HepG2 (cell line): Measurements from ENCODE around the gene ENKUR. TPM values are rescaled to one million over a fixed set of nuclear protein-coding genes. Genes with fewer than 3 reads are reported as not detected.

Experiments
- ADNP ChIP-seq: sonication (generic); formaldehyde crosslinking; IDR thresholded peaks from 2 replicates; pipeline ENCODE4 v1.4.0; 2020; ENCODE audit warnings: missing genetic modification reagents
- DMAP1 ChIP-seq: IDR thresholded peaks from 2 replicates; pipeline ENCODE4 v1.6.1; 2016
- ELF1 ChIP-seq: sonication (generic); formaldehyde crosslinking; IDR thresholded peaks from 2 replicates; pipeline ENCODE4 v1.4.0; 2020; ENCODE audit warnings: missing genetic modification reagents
- FOXA1 ChIP-seq, 2 experiments: fragments of 450-650 bp in 1 of 2; sonication (generic) in 1 of 2; formaldehyde crosslinking in 1 of 2; IDR thresholded peaks; 2 replicates each; pipeline versions ENCODE4 v1.4.0 to v1.6.1; 2016 to 2020; ENCODE audit warnings: missing genetic modification reagents in 1 of 2
- ISX ChIP-seq: sonication (generic); formaldehyde crosslinking; conservative IDR thresholded peaks from 2 replicates; pipeline ENCODE4 v1.5.0; 2020; ENCODE audit warnings: missing genetic modification reagents
- JDP2 ChIP-seq: sonication (generic); formaldehyde crosslinking; IDR thresholded peaks from 2 replicates; pipeline ENCODE4 v1.8.1; 2022; ENCODE audit warnings: missing genetic modification reagents, borderline replicate concordance
- MIXL1 ChIP-seq: IDR thresholded peaks from 2 replicates; pipeline ENCODE4 v1.6.1; 2016
- MTF2 ChIP-seq: sonication (generic); formaldehyde crosslinking; IDR thresholded peaks from 2 replicates; pipeline ENCODE4 v1.5.0; 2020; ENCODE audit warnings: missing genetic modification reagents, borderline replicate concordance
- NAIF1 ChIP-seq: sonication (generic); formaldehyde crosslinking; IDR thresholded peaks from 2 replicates; pipeline ENCODE4 v1.5.0; 2020; ENCODE audit warnings: mild to moderate bottlenecking, missing genetic modification reagents, borderline replicate concordance
- ONECUT2 ChIP-seq: sonication (generic); formaldehyde crosslinking; IDR thresholded peaks from 2 replicates; pipeline ENCODE4 v1.4.0; 2020; ENCODE audit warnings: missing genetic modification reagents
- SRSF4 ChIP-seq: fragments of 200-400 bp; formaldehyde crosslinking; IDR thresholded peaks from one replicate; pipeline ENCODE4 v1.6.1; 2018; ENCODE audit warnings: mild to moderate bottlenecking, low read depth, low read length, moderate library complexity; ENCODE audit not compliant: poor library complexity, severe bottlenecking
- SYNCRIP ChIP-seq: fragments of 200-400 bp; formaldehyde crosslinking; IDR thresholded peaks from 2 replicates; pipeline ENCODE4 v1.6.1; 2018; ENCODE audit warnings: mild to moderate bottlenecking, low read depth, low read length; ENCODE audit not compliant: insufficient read depth
- TBL1XR1 ChIP-seq: fragments of 150-350 bp; IDR thresholded peaks from 2 replicates; pipeline ENCODE4 v1.6.1; 2014; ENCODE audit warnings: borderline replicate concordance, low read length; ENCODE audit not compliant: partially characterized antibody
- ZC3H4 ChIP-seq: sonication (generic); formaldehyde crosslinking; IDR thresholded peaks from 2 replicates; pipeline ENCODE4 v1.4.0; 2020; ENCODE audit warnings: missing genetic modification reagents, borderline replicate concordance
- ZMYM4 ChIP-seq: sonication (generic); formaldehyde crosslinking; IDR thresholded peaks from 2 replicates; pipeline ENCODE4 v1.8.1; 2023; ENCODE audit warnings: mild to moderate bottlenecking, missing genetic modification reagents
- ZNF460 ChIP-seq: sonication (generic); formaldehyde crosslinking; IDR thresholded peaks from 2 replicates; pipeline ENCODE4 v1.5.1; 2020; ENCODE audit warnings: missing genetic modification reagents, mild to moderate bottlenecking, borderline replicate concordance
- ZNF567 ChIP-seq: sonication (generic); formaldehyde crosslinking; IDR thresholded peaks from 2 replicates; pipeline ENCODE4 v1.8.1; 2023; ENCODE audit warnings: mild to moderate bottlenecking, missing genetic modification reagents, borderline replicate concordance
- ZNF660 ChIP-seq: sonication (generic); formaldehyde crosslinking; IDR thresholded peaks from 2 replicates; pipeline ENCODE4 v1.5.1; 2020; ENCODE audit warnings: mild to moderate bottlenecking, low read depth, missing genetic modification reagents, borderline replicate concordance
- ZNF737 ChIP-seq: sonication (generic); formaldehyde crosslinking; IDR thresholded peaks from 2 replicates; pipeline ENCODE4 v1.5.0; 2020; ENCODE audit warnings: missing genetic modification reagents, mild to moderate bottlenecking, borderline replicate concordance
- ZNF746 ChIP-seq: sonication (generic); formaldehyde crosslinking; IDR thresholded peaks from 2 replicates; pipeline ENCODE4 v1.8.0; 2022; ENCODE audit warnings: mild to moderate bottlenecking, missing genetic modification reagents
- ZSCAN20 ChIP-seq: sonication (generic); formaldehyde crosslinking; IDR thresholded peaks from 2 replicates; pipeline ENCODE4 v1.4.0; 2020; ENCODE audit warnings: missing genetic modification reagents, mild to moderate bottlenecking, borderline replicate concordance
- polyA plus RNA-seq, 8 experiments: library from polyadenylated mRNA; depleted of rRNA in 3 of 8; stranded (reverse) in 7 of 8; unstranded in 1 of 8; fragments of >200 nt; fragmentation: Illumina TruSeq in 4 of 8; extraction: Trizol in 4 of 8; gene quantifications; 2 replicates each; pipeline versions ENCODE4 v1.2.1 to v1.2.3, GENCODE V29; 2011 to 2016; ENCODE audit warnings: low read depth in 4 of 8, missing spikeins in 1 of 8, mixed read lengths in 1 of 8; ENCODE audit not compliant: insufficient read depth in 1 of 8
- total RNA-seq, 5 experiments: library from RNA; depleted of rRNA; stranded (reverse); fragments of >200 nt; fragmentation: Illumina TruSeq; extraction: Trizol; gene quantifications; 2 replicates each; pipeline ENCODE4 v1.2.3, GENCODE V29; 2016; ENCODE audit warnings: low read depth in 1 of 5
- TF ChIP-seq, protein P1 (sequence below): sonication (generic); formaldehyde crosslinking; IDR thresholded peaks from 2 replicates; pipeline ENCODE4 v1.8.1; 2023; ENCODE audit warnings: mild to moderate bottlenecking, missing genetic modification reagents, borderline replicate concordance
- TF ChIP-seq, protein P2 (sequence below): sonication (generic); formaldehyde crosslinking; IDR thresholded peaks from 2 replicates; pipeline ENCODE4 v1.4.0; 2020; ENCODE audit warnings: missing genetic modification reagents, mild to moderate bottlenecking, borderline replicate concordance
- TF ChIP-seq, protein P3 (sequence below): sonication (generic); formaldehyde crosslinking; IDR thresholded peaks from 2 replicates; pipeline ENCODE4 v1.5.0; 2020; ENCODE audit warnings: missing genetic modification reagents
- TF ChIP-seq, protein P4 (sequence below): sonication (generic); formaldehyde crosslinking; IDR thresholded peaks from 2 replicates; pipeline ENCODE4 v1.5.0; 2020; ENCODE audit warnings: missing genetic modification reagents, mild to moderate bottlenecking, borderline replicate concordance

The ENKUR gene
- total and polyA plus RNA-seq, 2 of the 13 experiments (the other 11 are each of a cell fraction or from before 2014, with no cell fraction given), result 0.15 TPM

DNA sequence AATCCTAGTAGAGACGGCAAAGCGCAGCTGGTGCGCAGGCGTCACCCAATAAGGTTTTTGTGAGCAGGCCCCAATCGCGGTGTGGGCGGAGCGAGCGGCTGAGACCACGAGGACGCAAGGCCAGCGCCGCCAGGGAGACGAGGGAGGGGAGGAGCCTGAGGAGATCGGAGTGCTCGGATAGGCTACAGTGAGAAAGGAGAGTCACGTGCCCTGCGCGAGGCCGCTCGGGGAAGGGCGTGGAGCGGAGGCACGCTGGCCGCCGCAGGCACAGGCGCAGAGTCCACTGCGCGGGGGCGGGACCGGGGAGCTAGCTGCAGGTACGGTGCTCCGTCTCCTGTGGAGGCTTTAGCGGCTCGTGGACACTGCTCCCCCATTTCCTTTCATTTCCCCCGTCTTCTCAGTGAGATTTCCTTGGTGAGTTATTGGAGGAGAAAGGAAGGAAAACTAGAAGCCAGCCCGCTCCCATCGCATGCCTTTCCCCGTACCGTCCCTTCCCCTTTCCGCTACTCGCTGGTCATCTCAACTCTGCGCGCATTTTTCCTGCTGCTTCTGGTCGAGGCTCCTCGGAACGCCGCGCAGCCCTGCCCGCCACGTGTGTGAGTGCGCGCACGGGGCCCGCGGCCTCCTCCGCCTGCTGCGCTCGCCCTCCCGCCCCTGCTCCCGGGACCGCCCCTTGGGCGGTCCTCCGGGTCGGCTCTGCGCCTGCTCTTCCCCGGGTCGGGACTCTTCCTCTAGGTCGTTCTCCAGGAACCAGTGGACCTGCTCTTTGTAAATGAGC is 607 bp upstream of the ENKUR start, which contains the start of gene THNSL1 (continued):
- TF ChIP-seq FOXA1 (IDR thresholded peaks at IDR 0.05) (no peak), FOXA1 (CRISPR knock-in tag; IDR thresholded peaks at IDR 0.05) (no peak; the same call in 1 of the 2 replicates), JDP2 (CRISPR knock-in tag) (no peak), ZNF460 (CRISPR knock-in tag) (peak; percentile 49; the same call in 1 of the 2 replicates), ZNF567 (CRISPR knock-in tag) (peak; percentile 82; the same call in 1 of the 2 replicates), ZNF737 (CRISPR knock-in tag) (peak; percentile 95; the same call in 1 of the 2 replicates), SYNCRIP (no peak), ZNF746 (CRISPR knock-in tag) (peak; percentile 95), SRSF4 (no peak), ELF1 (no peak), MTF2 (CRISPR knock-in tag) (no peak), ISX (CRISPR knock-in tag) (peak; percentile 95; the same call in 1 of the 2 replicates), ZMYM4 (CRISPR knock-in tag) (peak; percentile 98), ZNF660 (CRISPR knock-in tag) (no peak), ONECUT2 (CRISPR knock-in tag) (peak; percentile 47; the same call in 1 of the 2 replicates), TBL1XR1 (no peak), DMAP1 (CRISPR knock-in tag) (peak; percentile 99), MIXL1 (CRISPR knock-in tag) (peak; percentile 5; the same call in 1 of the 2 replicates), NAIF1 (CRISPR knock-in tag) (peak; percentile 89), ZSCAN20 (CRISPR knock-in tag) (peak; percentile 96), ADNP (CRISPR knock-in tag) (no peak), ZC3H4 (CRISPR knock-in tag) (peak; percentile 76; the same call in 1 of the 2 replicates)
- TF ChIP-seq, protein P1, sequence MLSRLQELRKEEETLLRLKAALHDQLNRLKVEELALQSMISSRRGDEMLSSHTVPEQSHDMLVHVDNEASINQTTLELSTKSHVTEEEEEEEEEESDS, result peak; percentile 79; the same call in 1 of the 2 replicates
- TF ChIP-seq, protein P2, sequence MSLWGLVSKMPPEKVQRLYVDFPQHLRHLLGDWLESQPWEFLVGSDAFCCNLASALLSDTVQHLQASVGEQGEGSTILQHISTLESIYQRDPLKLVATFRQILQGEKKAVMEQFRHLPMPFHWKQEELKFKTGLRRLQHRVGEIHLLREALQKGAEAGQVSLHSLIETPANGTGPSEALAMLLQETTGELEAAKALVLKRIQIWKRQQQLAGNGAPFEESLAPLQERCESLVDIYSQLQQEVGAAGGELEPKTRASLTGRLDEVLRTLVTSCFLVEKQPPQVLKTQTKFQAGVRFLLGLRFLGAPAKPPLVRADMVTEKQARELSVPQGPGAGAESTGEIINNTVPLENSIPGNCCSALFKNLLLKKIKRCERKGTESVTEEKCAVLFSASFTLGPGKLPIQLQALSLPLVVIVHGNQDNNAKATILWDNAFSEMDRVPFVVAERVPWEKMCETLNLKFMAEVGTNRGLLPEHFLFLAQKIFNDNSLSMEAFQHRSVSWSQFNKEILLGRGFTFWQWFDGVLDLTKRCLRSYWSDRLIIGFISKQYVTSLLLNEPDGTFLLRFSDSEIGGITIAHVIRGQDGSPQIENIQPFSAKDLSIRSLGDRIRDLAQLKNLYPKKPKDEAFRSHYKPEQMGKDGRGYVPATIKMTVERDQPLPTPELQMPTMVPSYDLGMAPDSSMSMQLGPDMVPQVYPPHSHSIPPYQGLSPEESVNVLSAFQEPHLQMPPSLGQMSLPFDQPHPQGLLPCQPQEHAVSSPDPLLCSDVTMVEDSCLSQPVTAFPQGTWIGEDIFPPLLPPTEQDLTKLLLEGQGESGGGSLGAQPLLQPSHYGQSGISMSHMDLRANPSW, result peak; percentile 49; the same call in 1 of the 2 replicates
- TF ChIP-seq, protein P3, sequence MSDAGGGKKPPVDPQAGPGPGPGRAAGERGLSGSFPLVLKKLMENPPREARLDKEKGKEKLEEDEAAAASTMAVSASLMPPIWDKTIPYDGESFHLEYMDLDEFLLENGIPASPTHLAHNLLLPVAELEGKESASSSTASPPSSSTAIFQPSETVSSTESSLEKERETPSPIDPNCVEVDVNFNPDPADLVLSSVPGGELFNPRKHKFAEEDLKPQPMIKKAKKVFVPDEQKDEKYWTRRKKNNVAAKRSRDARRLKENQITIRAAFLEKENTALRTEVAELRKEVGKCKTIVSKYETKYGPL (CRISPR knock-in tag), result peak; percentile 92
- TF ChIP-seq, protein P4, sequence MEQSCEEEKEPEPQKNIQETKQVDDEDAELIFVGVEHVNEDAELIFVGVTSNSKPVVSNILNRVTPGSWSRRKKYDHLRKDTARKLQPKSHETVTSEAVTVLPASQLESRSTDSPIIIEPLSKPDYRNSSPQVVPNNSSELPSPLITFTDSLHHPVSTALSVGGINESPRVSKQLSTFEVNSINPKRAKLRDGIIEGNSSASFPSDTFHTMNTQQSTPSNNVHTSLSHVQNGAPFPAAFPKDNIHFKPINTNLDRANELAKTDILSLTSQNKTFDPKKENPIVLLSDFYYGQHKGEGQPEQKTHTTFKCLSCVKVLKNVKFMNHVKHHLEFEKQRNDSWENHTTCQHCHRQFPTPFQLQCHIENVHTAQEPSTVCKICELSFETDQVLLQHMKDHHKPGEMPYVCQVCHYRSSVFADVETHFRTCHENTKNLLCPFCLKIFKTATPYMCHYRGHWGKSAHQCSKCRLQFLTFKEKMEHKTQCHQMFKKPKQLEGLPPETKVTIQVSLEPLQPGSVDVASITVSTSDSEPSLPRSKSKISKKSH (CRISPR knock-in tag), result peak; percentile 97
